ENCODE data around the gene PSG6.
"Not testable (repeated sequence)": the region's sequence is repeated elsewhere in the genome, so short reads cannot be mapped to it uniquely, and the experiment has no call there.

Gene PSG6

GRCh38 chr19:42917634-42918033 lies at the start of gene PSG6:
PSG6 (minus strand) TSS chr19:42917894; CDS start chr19:42917792, 102 bp downstream.
- FAIRE-seq, result not testable (repeated sequence)

- FAIRE-seq, result no peak
Measured at GRCh38 chr19:42965176-42965575, 47.5 kb upstream of the PSG6 start.

- no peak for FAIRE-seq
Measured at GRCh38 chr19:42961119-42961518, 43.4 kb upstream of the PSG6 start.

GRCh38 chr19:42952126-42952525 lies 34.4 kb upstream of the PSG6 start:
- FAIRE-seq, result not testable (repeated sequence)

- not testable (repeated sequence) for FAIRE-seq
Measured at GRCh38 chr19:42951476-42951875, 33.8 kb upstream of the PSG6 start.

GRCh38 chr19:42942187-42942789 lies 24.6 kb upstream of the PSG6 start:
- no peak for FAIRE-seq

GRCh38 chr19:42937107-42937506 lies 19.4 kb upstream of the PSG6 start, which contains the start of gene PSG7:
PSG7 (minus strand) TSS chr19:42937207; CDS start chr19:42937076, 131 bp downstream.
- not testable (repeated sequence) for FAIRE-seq

- FAIRE-seq, result not testable (repeated sequence)
Measured at GRCh38 chr19:42934726-42935125, 17.0 kb upstream of the PSG6 start.

- FAIRE-seq, result not testable (repeated sequence)
Measured at GRCh38 chr19:42934183-42934582, 16.5 kb upstream of the PSG6 start.

GRCh38 chr19:42933412-42933811 lies 15.7 kb upstream of the PSG6 start:
- FAIRE-seq, result not testable (repeated sequence)

GRCh38 chr19:42932485-42933101 lies 14.9 kb upstream of the PSG6 start:
- not testable (repeated sequence) for FAIRE-seq

- FAIRE-seq, result not testable (repeated sequence)
Measured at GRCh38 chr19:42930214-42930613, 12.5 kb upstream of the PSG6 start.

GRCh38 chr19:42928896-42929295 lies 11.2 kb upstream of the PSG6 start:
- FAIRE-seq, result no peak

GRCh38 chr19:42926781-42927180 lies 9.1 kb upstream of the PSG6 start:
- FAIRE-seq, result no peak

- FAIRE-seq, result not testable (repeated sequence)
Measured at GRCh38 chr19:42923106-42923505, 5.4 kb upstream of the PSG6 start.

GRCh38 chr19:42920971-42921370 lies 3.3 kb upstream of the PSG6 start:
- FAIRE-seq, result not testable (repeated sequence)

GRCh38 chr19:42919757-42920079 lies 2.0 kb upstream of the PSG6 start:
- FAIRE-seq, result no peak

GRCh38 chr19:42919070-42919756 lies 1.5 kb upstream of the PSG6 start:
- not testable (repeated sequence) for FAIRE-seq

GRCh38 chr19:42918377-42919069 lies 829 bp upstream of the PSG6 start:
- FAIRE-seq, result not testable (repeated sequence)

- FAIRE-seq, result not testable (repeated sequence)
Measured at GRCh38 chr19:42916931-42917330, 763 bp downstream of the PSG6 start.

- not testable (repeated sequence) for FAIRE-seq
Measured at GRCh38 chr19:42913516-42913915, 4.2 kb downstream of the PSG6 start.

GRCh38 chr19:42912941-42913340 lies 4.8 kb downstream of the PSG6 start:
- FAIRE-seq, result not testable (repeated sequence)

- FAIRE-seq, result not testable (repeated sequence)
Measured at GRCh38 chr19:42911731-42912130, 6.0 kb downstream of the PSG6 start.

Data from islet of Langerhans (tissue), 1 donor.